Measurements from ENCODE around the gene METTL17.
"Not testable (repeated sequence)": the region's sequence is repeated elsewhere in the genome, so short reads cannot be mapped to it uniquely, and the experiment has no call there.

METTL17 gene

GRCh38 chr14:20989787-20990600 lies at the start of gene METTL17:
Gene METTL17 (plus strand): TSS chr14:20989980. CDS start chr14:20990003, 23 bp downstream.
- peaks cover 21% of the 10 kb centered on the region for H3K4me1 Mint-ChIP-seq (ENCODE audit: low read depth)
- peak within 1 kb of the TSS; percentile 87 for H3K4me3 Mint-ChIP-seq
- no peaks in the 10 kb centered on the region for H3K27me3 Mint-ChIP-seq (ENCODE audit: low read depth)
- H3K9me3 Mint-ChIP-seq = no peaks in the 10 kb centered on the region
- peaks cover 27% of the 10 kb centered on the region for H3K36me3 Mint-ChIP-seq (ENCODE audit: low read depth)
- peak within 1 kb of the TSS; percentile 79 for H3K27ac Mint-ChIP-seq

- peaks cover 27% of the 10 kb centered on the region for H3K27me3 Mint-ChIP-seq (ENCODE audit: low read depth)
- not testable (repeated sequence) for H3K36me3 Mint-ChIP-seq (ENCODE audit: low read depth); H3K27ac Mint-ChIP-seq; H3K4me3 Mint-ChIP-seq; H3K4me1 Mint-ChIP-seq (ENCODE audit: low read depth); H3K9me3 Mint-ChIP-seq
Observed at GRCh38 chr14:20945146-20945545, 44.6 kb upstream of the METTL17 start.

DNA sequence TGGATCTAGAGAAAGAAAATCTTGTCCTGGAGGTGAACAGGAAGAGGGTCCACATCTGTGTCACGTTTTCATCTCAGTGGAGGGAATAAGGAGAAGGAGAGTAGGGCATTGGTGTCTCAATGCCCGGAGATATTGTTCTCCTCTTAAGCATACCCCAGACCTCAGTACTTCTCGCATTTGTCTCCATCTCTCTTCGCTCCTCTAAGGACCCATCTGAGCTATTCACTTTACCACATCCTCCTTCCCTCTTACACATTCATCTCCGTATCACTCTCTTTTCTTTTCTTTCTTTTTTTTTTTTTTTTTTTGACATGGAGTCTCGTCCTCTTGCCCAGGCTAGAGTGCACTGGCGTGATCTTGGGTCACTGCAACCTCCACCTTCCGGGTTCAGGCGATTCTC lies 43.1 kb upstream of the METTL17 start:
- not testable (repeated sequence) for H3K4me1 Mint-ChIP-seq (ENCODE audit: low read depth); H3K36me3 Mint-ChIP-seq (ENCODE audit: low read depth); H3K9me3 Mint-ChIP-seq; H3K27ac Mint-ChIP-seq; H3K4me3 Mint-ChIP-seq
- H3K27me3 Mint-ChIP-seq (ENCODE audit: low read depth) = peaks cover 23% of the 10 kb centered on the region

DNA sequence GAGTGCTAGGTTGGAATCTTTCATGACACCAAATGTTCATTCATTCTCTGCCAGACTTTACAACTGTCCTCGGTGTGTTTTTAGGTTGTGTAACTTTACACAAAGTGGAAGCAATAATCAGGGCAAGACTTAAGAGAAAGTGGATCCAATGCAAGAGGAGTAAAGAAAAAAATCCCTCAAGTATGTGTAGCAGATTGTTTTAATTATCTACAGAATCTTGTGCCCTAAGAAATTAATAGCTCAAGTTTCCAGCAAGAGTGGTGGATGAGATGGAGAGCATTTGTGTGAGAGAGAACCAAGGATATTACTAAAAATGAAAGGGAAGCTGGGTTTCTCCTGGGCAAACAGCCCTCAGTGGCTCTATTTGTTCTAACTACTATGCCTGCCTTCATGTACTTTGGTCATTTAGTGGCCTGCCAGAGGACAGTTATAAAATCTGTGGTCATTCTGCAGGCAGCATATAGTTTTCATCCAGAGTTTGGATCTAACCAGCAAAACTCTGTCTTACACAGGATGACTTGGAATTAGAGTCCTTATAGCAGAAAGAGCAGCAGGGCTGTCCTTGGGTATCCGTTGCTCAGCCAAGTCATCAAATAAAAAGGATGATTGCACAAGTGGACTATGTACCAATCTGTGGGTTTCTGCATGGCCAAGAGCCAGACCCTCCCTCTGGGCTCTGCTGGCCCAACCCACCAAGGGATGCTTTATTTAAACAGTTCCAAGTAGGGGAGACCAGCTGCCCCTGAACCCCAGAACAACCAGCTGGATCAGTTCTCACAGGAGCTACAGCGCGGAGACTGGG lies 34.8 kb upstream of the METTL17 start, which contains the start of gene RNASE2:
Gene RNASE2, plus strand, starts transcription at position 752 of the 802 bp plus-strand sequence. CDS start 285 bp downstream, outside the sequence.
- not testable (repeated sequence) for H3K9me3 Mint-ChIP-seq; H3K4me3 Mint-ChIP-seq; H3K27ac Mint-ChIP-seq; H3K36me3 Mint-ChIP-seq (ENCODE audit: low read depth)
- H3K27me3 Mint-ChIP-seq (ENCODE audit: low read depth) = peaks cover 22% of the 10 kb centered on the region
- peaks cover 11% of the 10 kb centered on the region for H3K4me1 Mint-ChIP-seq (ENCODE audit: low read depth)

- Mint-ChIP-seq H3K4me1 (ENCODE audit: low read depth) (peaks cover 15% of the 10 kb centered on the region), H3K27me3 (ENCODE audit: low read depth) (peaks cover 22% of the 10 kb centered on the region)
- H3K4me3 Mint-ChIP-seq; H3K9me3 Mint-ChIP-seq; H3K27ac Mint-ChIP-seq; H3K36me3 Mint-ChIP-seq (ENCODE audit: low read depth): not testable (repeated sequence)
Observed at GRCh38 chr14:20955538-20955873, 34.3 kb upstream of the METTL17 start.

DNA sequence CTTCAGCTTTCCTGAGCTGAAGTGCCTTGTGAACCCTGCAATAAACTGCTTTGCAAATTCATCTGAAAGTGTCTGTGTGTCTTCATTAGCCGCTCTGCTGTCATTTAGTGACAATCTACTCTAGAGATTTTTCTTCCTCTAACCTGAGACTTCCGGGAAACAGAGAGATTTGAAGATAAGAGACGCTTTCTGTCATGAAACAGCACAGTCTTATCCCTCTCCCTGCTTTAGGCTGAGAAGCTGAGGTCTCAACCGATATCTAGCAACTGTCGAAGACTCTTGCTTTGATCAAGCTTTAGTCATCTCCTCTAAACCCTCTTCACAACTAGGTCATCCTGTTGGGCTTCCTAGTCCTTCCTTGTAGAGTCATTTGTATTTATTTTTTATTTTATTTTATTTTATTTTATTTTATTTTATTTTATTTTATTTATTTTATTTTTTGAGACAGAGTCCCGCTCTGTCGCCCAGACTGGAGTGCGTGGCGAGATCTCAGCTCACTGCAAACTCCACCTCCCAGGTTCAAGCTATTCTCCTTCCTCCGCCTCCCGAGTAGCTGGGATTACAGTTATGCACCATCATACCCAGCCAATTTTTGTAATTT lies 33.3 kb upstream of the METTL17 start:
- Mint-ChIP-seq H3K36me3 (ENCODE audit: low read depth) (no peaks in the 10 kb centered on the region), H3K27ac (no peak overlapping the region), H3K4me1 (ENCODE audit: low read depth) (peaks cover 20% of the 10 kb centered on the region), H3K4me3 (no peak overlapping the region), H3K9me3 (no peaks in the 10 kb centered on the region), H3K27me3 (ENCODE audit: low read depth) (peaks cover 22% of the 10 kb centered on the region)

DNA sequence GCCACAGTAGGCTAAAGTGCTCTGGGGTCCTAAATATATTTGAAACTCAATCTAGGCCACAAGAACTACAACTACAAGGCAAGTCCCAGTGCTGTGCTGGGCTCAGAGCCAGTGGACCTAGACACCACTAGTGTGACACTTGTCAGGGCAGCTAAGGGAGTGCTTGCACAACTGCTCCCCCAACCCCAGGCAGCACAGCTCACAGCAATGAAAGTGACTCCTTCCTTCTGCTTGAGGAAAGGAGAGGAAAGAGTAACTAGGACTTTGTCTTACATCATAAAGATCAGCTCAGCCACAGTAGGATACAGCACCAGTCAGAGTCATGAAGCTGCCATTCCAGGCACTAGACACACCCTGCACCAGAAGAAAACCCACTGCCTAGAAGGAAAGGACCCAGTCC lies 30.8 kb upstream of the METTL17 start:
- peaks cover 21% of the 10 kb centered on the region for H3K4me1 Mint-ChIP-seq (ENCODE audit: low read depth)
- H3K9me3 Mint-ChIP-seq, H3K4me3 Mint-ChIP-seq: not testable (repeated sequence)

DNA sequence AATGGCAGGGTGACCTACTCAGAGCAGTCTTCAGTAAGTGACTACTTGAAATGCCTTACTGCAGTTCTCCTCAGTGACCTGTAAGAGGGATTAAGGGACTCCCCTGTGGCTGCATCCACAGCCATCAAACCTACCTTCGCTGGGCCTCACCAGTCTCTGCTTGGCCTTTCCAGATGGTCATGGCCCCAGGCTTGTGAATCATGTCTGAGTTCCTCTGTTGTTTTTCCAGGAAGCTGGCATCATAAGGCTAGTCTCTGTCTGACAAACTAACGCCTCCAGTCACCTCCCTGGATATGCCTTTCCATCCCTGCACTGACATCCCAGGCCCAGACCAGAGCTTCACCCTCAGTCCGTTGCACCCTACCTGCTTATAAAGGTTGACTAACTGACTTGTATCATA lies 20.4 kb upstream of the METTL17 start:
- no peaks in the 10 kb centered on the region for H3K36me3 Mint-ChIP-seq (ENCODE audit: low read depth)
- no peak overlapping the region for H3K4me3 Mint-ChIP-seq
- H3K4me1 Mint-ChIP-seq (ENCODE audit: low read depth) = peaks cover 11% of the 10 kb centered on the region
- no peaks in the 10 kb centered on the region for H3K9me3 Mint-ChIP-seq
- peaks cover 41% of the 10 kb centered on the region for H3K27me3 Mint-ChIP-seq (ENCODE audit: low read depth)
- no peak overlapping the region for H3K27ac Mint-ChIP-seq

More for the DNA sequence above, 30.8 kb upstream of the METTL17 start:
- H3K27me3 Mint-ChIP-seq (ENCODE audit: low read depth) = peaks cover 14% of the 10 kb centered on the region
- H3K36me3 Mint-ChIP-seq (ENCODE audit: low read depth); H3K27ac Mint-ChIP-seq: not testable (repeated sequence)

DNA sequence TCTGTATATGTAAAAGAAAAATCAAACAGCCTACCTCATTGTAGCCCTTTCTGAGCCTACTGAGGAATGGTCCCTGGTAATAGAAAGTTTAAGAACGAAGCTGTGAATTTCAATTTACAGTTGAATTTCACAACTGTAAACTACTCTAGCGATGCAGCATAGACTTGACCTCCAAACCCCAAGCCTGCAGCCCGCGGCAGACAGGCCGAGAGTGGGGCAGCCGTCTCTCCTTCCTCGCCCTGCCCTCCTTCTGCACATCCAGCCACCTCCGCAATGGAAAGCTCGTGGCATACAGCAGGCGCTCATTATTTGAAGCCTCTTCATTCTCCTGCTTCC lies 19.2 kb upstream of the METTL17 start:
- peaks cover 41% of the 10 kb centered on the region for H3K27me3 Mint-ChIP-seq (ENCODE audit: low read depth)

GRCh38 chr14:20970983-20971704 lies 18.6 kb upstream of the METTL17 start:
- Mint-ChIP-seq H3K27ac (no peak overlapping the region), H3K4me3 (peak overlapping the region; percentile 86), H3K4me1 (ENCODE audit: low read depth) (peaks cover 11% of the 10 kb centered on the region), H3K27me3 (ENCODE audit: low read depth) (peaks cover 41% of the 10 kb centered on the region), H3K36me3 (ENCODE audit: low read depth) (no peaks in the 10 kb centered on the region), H3K9me3 (no peaks in the 10 kb centered on the region)

More for the DNA sequence above, 19.2 kb upstream of the METTL17 start:
- H3K4me1 Mint-ChIP-seq (ENCODE audit: low read depth) = peaks cover 11% of the 10 kb centered on the region
- H3K36me3 Mint-ChIP-seq (ENCODE audit: low read depth) = no peaks in the 10 kb centered on the region
- H3K9me3 Mint-ChIP-seq = no peaks in the 10 kb centered on the region
- peak overlapping the region; percentile 86 for H3K4me3 Mint-ChIP-seq
- no peak overlapping the region for H3K27ac Mint-ChIP-seq

GRCh38 chr14:20971705-20972021 lies 18.1 kb upstream of the METTL17 start:
- H3K9me3 Mint-ChIP-seq = no peaks in the 10 kb centered on the region
- no peak overlapping the region for H3K27ac Mint-ChIP-seq
- peaks cover 11% of the 10 kb centered on the region for H3K4me1 Mint-ChIP-seq (ENCODE audit: low read depth)
- peaks cover 41% of the 10 kb centered on the region for H3K27me3 Mint-ChIP-seq (ENCODE audit: low read depth)
- H3K36me3 Mint-ChIP-seq (ENCODE audit: low read depth) = no peaks in the 10 kb centered on the region
- peak overlapping the region; percentile 86 for H3K4me3 Mint-ChIP-seq

DNA sequence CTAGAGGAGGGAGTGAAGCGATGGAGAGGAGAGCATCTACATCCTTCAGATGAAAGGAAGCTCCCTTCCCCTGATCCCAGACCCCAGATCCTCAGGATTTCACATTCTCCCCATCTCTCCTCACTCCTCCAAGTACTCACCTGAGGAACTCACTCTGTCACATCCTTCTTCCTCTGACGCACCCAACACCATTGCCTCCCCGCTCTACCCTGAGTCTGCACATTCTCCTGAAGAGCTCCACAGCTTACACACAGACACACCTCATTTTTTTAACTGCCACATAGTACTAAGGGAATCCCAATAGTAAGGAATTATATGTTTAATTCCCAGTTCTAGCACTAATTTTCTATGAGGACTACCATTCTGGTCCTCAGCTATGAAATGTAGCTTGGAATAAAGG lies 16.3 kb upstream of the METTL17 start:
- H3K36me3 Mint-ChIP-seq (ENCODE audit: low read depth) = no peaks in the 10 kb centered on the region
- peaks cover 11% of the 10 kb centered on the region for H3K4me1 Mint-ChIP-seq (ENCODE audit: low read depth)
- peaks cover 26% of the 10 kb centered on the region for H3K27me3 Mint-ChIP-seq (ENCODE audit: low read depth)
- H3K4me3 Mint-ChIP-seq = no peak overlapping the region
- H3K27ac Mint-ChIP-seq = no peak overlapping the region
- no peaks in the 10 kb centered on the region for H3K9me3 Mint-ChIP-seq

GRCh38 chr14:20976291-20976690 lies 13.5 kb upstream of the METTL17 start:
- no peaks in the 10 kb centered on the region for H3K36me3 Mint-ChIP-seq (ENCODE audit: low read depth)
- peaks cover 5% of the 10 kb centered on the region for H3K4me1 Mint-ChIP-seq (ENCODE audit: low read depth)
- no peak overlapping the region for H3K27ac Mint-ChIP-seq
- H3K9me3 Mint-ChIP-seq = no peaks in the 10 kb centered on the region
- H3K27me3 Mint-ChIP-seq (ENCODE audit: low read depth) = peaks cover 34% of the 10 kb centered on the region
- no peak overlapping the region for H3K4me3 Mint-ChIP-seq

- no peaks in the 10 kb centered on the region for H3K4me1 Mint-ChIP-seq (ENCODE audit: low read depth)
- no peaks in the 10 kb centered on the region for H3K9me3 Mint-ChIP-seq
- H3K36me3 Mint-ChIP-seq (ENCODE audit: low read depth) = no peaks in the 10 kb centered on the region
- H3K27ac Mint-ChIP-seq = no peak overlapping the region
- no peak overlapping the region for H3K4me3 Mint-ChIP-seq
- peaks cover 26% of the 10 kb centered on the region for H3K27me3 Mint-ChIP-seq (ENCODE audit: low read depth)
Observed at GRCh38 chr14:20978687-20979086, 11.1 kb upstream of the METTL17 start.
